ENCODE data around the gene UBE2G2.

DNA sequence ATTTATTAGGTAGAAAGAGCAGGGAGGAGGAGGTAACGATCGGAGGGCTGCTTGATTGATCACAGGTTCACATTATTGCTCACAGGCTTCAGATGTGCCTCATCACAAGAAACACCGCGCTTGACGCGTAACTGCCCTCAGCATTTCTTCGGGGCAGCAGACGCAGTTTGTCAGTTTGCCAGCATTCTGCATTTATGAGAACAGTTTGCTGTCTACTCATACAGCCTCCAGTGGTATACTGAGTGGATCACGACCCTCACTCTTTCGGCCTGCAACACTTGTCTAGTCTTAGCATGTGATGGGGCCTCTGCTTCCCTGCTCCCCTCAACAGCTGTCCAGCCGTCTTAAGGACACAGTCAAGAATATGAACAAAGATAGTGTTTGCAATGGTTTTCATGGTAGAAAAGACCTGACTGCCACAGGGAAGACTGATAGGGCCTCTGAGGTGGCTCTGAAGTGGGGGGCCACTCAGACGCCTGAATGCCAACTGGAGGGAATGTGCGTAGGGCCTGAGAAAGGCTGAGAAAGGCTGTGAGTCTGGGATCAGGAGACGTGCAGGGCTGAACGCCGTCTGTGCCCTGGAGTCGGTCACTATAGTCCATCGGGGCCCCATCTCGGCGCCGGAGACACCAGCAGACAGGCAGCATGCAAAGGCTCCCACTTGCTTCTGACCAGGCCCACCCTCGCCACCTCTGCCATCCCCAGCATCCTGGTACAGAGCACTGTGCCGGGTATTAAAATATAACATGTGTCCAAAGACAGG is 45.0 kb downstream of the UBE2G2 start:
- TF ChIP-seq SIN3A (IDR thresholded peaks at IDR 0.05; ENCODE audit: borderline replicate concordance, insufficient read depth, low read length) (no peak), POLR2AphosphoS5 (IDR thresholded peaks at IDR 0.05; ENCODE audit: low read depth, low read length) (no peak), TAF1 (IDR thresholded peaks at IDR 0.05; ENCODE audit: borderline replicate concordance, insufficient read depth, low read length) (no peak)
- TF ChIP-seq, protein P1, sequence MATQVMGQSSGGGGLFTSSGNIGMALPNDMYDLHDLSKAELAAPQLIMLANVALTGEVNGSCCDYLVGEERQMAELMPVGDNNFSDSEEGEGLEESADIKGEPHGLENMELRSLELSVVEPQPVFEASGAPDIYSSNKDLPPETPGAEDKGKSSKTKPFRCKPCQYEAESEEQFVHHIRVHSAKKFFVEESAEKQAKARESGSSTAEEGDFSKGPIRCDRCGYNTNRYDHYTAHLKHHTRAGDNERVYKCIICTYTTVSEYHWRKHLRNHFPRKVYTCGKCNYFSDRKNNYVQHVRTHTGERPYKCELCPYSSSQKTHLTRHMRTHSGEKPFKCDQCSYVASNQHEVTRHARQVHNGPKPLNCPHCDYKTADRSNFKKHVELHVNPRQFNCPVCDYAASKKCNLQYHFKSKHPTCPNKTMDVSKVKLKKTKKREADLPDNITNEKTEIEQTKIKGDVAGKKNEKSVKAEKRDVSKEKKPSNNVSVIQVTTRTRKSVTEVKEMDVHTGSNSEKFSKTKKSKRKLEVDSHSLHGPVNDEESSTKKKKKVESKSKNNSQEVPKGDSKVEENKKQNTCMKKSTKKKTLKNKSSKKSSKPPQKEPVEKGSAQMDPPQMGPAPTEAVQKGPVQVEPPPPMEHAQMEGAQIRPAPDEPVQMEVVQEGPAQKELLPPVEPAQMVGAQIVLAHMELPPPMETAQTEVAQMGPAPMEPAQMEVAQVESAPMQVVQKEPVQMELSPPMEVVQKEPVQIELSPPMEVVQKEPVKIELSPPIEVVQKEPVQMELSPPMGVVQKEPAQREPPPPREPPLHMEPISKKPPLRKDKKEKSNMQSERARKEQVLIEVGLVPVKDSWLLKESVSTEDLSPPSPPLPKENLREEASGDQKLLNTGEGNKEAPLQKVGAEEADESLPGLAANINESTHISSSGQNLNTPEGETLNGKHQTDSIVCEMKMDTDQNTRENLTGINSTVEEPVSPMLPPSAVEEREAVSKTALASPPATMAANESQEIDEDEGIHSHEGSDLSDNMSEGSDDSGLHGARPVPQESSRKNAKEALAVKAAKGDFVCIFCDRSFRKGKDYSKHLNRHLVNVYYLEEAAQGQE (IDR thresholded peaks at IDR 0.05; ENCODE audit: insufficient read depth in 1 of 2, low read depth in 2 of 2, low read length in 2 of 2), result no peak
